CD4-positive, alpha-beta T cell treated with Interleukin-4 for 1 hour (primary cell): ENCODE data around the gene KLHL29.

Experiments used
- DNase-seq, 2 donors: peaks; one replicate each; pipeline ENCODE4 v3.0.0-alpha.2; 2020 to 2022

KLHL29 gene

GRCh38 chr2:23423062-23423872 is 38.3 kb downstream of the KLHL29 start:
- DNase-seq, result no peak

GRCh38 chr2:23423873-23424680 is 39.1 kb downstream of the KLHL29 start:
- DNase-seq, result no peak

- DNase-seq, result no peak
Measured at GRCh38 chr2:23425338-23425871, 40.4 kb downstream of the KLHL29 start.

GRCh38 chr2:23425885-23426262 is 40.9 kb downstream of the KLHL29 start:
- DNase-seq, result no peak

- DNase-seq, result no peak
Measured at GRCh38 chr2:23426263-23426905, 41.4 kb downstream of the KLHL29 start.

- DNase-seq, result no peak
Measured at GRCh38 chr2:23427350-23427749, 42.4 kb downstream of the KLHL29 start.

GRCh38 chr2:23427976-23428375 is 43.0 kb downstream of the KLHL29 start:
- DNase-seq, result no peak

GRCh38 chr2:23429036-23429435 is 44.1 kb downstream of the KLHL29 start:
- no peak for DNase-seq

GRCh38 chr2:23430263-23430662 is 45.3 kb downstream of the KLHL29 start:
- DNase-seq, result no peak

- DNase-seq, result no peak
Measured at GRCh38 chr2:23432531-23432930, 47.6 kb downstream of the KLHL29 start.

- no peak for DNase-seq
Measured at GRCh38 chr2:23433282-23433681, 48.3 kb downstream of the KLHL29 start.

- no peak for DNase-seq
Measured at GRCh38 chr2:23434721-23435121, 49.7 kb downstream of the KLHL29 start.

- DNase-seq, result no peak
Measured at GRCh38 chr2:23435250-23436035, 50.5 kb downstream of the KLHL29 start.

GRCh38 chr2:23436346-23437098 is 51.5 kb downstream of the KLHL29 start:
- DNase-seq, result no peak

GRCh38 chr2:23441414-23441813 is 56.4 kb downstream of the KLHL29 start:
- DNase-seq, result no peak

- no peak for DNase-seq
Measured at GRCh38 chr2:23445450-23445868, 60.5 kb downstream of the KLHL29 start.

GRCh38 chr2:23446916-23447315 is 61.9 kb downstream of the KLHL29 start:
- DNase-seq, result no peak

GRCh38 chr2:23447405-23447804 is 62.4 kb downstream of the KLHL29 start:
- DNase-seq, result no peak

- no peak for DNase-seq
Measured at GRCh38 chr2:23448906-23449305, 63.9 kb downstream of the KLHL29 start.

- DNase-seq, result no peak
Measured at GRCh38 chr2:23449413-23449812, 64.4 kb downstream of the KLHL29 start.

GRCh38 chr2:23449831-23450331 is 64.9 kb downstream of the KLHL29 start:
- DNase-seq, result no peak

GRCh38 chr2:23452372-23452771 is 67.4 kb downstream of the KLHL29 start:
- DNase-seq, result no peak
